Neural progenitor cell (in vitro differentiated cells): ENCODE data around the gene UNC13C.

Source experiments
- EZH2 ChIP-seq: fragments of 200-600 bp; sonication (generic); IDR thresholded peaks from 2 replicates; pipeline ENCODE4 v1.6.1; 2017; ENCODE audit warnings: antibody characterized with exemption, mild to moderate bottlenecking, moderate library complexity
- EZH2phosphoT487 ChIP-seq: fragments of 200-600 bp; sonication (generic); IDR thresholded peaks from 2 replicates; pipeline ENCODE4 v1.6.1; 2017; ENCODE audit warnings: antibody characterized with exemption
- TF ChIP-seq, protein P1 (sequence below): fragments of 200-600 bp; sonication (generic); IDR thresholded peaks from 2 replicates; pipeline ENCODE4 v1.5.1; 2017; ENCODE audit warnings: antibody characterized with exemption, mild to moderate bottlenecking

DNA sequence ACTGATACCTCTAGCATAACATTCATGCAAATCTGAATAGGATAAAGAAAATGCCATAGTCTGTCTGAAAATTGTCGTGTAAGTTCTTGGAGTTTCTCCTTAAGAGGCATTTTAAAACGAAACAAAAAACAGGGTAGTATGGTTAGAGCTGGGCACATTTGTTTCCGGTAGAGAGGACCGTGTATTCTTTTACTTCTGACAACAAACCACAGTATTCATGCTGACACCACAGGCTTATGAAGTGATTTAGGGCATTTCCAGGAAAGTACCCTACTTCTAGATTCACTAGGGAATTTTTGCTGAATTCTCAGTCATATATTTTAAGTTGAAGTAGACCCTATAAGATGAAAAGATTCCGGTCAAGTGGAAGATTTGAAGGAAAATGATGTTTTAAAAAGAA lies 541.3 kb downstream of the UNC13C start:
- TF ChIP-seq, protein P1, sequence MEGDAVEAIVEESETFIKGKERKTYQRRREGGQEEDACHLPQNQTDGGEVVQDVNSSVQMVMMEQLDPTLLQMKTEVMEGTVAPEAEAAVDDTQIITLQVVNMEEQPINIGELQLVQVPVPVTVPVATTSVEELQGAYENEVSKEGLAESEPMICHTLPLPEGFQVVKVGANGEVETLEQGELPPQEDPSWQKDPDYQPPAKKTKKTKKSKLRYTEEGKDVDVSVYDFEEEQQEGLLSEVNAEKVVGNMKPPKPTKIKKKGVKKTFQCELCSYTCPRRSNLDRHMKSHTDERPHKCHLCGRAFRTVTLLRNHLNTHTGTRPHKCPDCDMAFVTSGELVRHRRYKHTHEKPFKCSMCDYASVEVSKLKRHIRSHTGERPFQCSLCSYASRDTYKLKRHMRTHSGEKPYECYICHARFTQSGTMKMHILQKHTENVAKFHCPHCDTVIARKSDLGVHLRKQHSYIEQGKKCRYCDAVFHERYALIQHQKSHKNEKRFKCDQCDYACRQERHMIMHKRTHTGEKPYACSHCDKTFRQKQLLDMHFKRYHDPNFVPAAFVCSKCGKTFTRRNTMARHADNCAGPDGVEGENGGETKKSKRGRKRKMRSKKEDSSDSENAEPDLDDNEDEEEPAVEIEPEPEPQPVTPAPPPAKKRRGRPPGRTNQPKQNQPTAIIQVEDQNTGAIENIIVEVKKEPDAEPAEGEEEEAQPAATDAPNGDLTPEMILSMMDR = no peak
- TF ChIP-seq EZH2 (no peak), EZH2phosphoT487 (no peak)
